ENCODE data around the gene MED27.

DNA sequence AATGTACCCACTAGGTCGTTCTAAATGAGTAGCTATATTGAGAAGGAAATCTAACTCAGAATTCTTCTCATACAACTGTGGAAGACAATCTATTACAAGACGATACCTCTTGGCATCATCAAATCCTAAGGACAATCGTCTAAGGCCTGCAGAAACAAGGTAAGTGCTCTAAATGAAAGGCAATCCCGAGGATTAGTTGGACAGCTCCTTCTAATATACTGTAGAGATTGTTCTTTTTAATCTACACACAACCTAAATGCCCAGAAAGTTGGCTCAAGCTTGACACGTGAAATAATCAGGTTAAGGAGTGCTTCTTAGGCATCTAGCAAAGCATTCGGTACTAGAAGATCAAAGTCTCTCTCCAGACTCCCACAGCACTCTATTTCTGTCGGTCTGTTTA is 55.1 kb downstream of the MED27 start:
- TF ChIP-seq, protein P1, sequence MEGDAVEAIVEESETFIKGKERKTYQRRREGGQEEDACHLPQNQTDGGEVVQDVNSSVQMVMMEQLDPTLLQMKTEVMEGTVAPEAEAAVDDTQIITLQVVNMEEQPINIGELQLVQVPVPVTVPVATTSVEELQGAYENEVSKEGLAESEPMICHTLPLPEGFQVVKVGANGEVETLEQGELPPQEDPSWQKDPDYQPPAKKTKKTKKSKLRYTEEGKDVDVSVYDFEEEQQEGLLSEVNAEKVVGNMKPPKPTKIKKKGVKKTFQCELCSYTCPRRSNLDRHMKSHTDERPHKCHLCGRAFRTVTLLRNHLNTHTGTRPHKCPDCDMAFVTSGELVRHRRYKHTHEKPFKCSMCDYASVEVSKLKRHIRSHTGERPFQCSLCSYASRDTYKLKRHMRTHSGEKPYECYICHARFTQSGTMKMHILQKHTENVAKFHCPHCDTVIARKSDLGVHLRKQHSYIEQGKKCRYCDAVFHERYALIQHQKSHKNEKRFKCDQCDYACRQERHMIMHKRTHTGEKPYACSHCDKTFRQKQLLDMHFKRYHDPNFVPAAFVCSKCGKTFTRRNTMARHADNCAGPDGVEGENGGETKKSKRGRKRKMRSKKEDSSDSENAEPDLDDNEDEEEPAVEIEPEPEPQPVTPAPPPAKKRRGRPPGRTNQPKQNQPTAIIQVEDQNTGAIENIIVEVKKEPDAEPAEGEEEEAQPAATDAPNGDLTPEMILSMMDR (IDR thresholded peaks at IDR 0.05): no peak
- TF ChIP-seq POLR2A (IDR thresholded peaks at IDR 0.05): no peak
